Effector memory CD4-positive, alpha-beta T cell (primary cell): Measurements from ENCODE around the gene CCNF.
A peak's percentile ranks its signal among the peaks of the same experiment; 100 is the strongest.
"Not testable (repeated sequence)": the region's sequence is repeated elsewhere in the genome, so short reads cannot be mapped to it uniquely, and the experiment has no call there.

Experiments used
- DNase-seq, 3 donors: peaks; one replicate each; pipeline ENCODE4 v3.0.0-alpha.2; 2020
- H3K27ac ChIP-seq: 2 replicates; pipeline ENCODE4 v1.7.0; 2013; ENCODE audit warnings: mild to moderate bottlenecking, low read length, moderate library complexity; ENCODE audit not compliant: insufficient read depth, poor library complexity, severe bottlenecking
- H3K27me3 ChIP-seq: replicated peaks from 2 replicates; pipeline ENCODE4 v1.7.0; 2013; ENCODE audit warnings: mild to moderate bottlenecking, low read length; ENCODE audit not compliant: insufficient read depth, control insufficient read depth, poor library complexity, severe bottlenecking
- H3K36me3 ChIP-seq: 2 replicates; pipeline ENCODE4 v1.7.0; 2013; ENCODE audit warnings: mild to moderate bottlenecking, low read length, moderate library complexity; ENCODE audit not compliant: control insufficient read depth, insufficient read depth
- H3K4me1 ChIP-seq: 2 replicates; pipeline ENCODE4 v1.7.0; 2013; ENCODE audit warnings: low read length, mild to moderate bottlenecking; ENCODE audit not compliant: control insufficient read depth, insufficient read depth, poor library complexity, severe bottlenecking
- H3K4me3 ChIP-seq: 2 replicates; pipeline ENCODE4 v1.7.0; 2013; ENCODE audit warnings: low read length, low read depth, mild to moderate bottlenecking; ENCODE audit not compliant: insufficient read depth, poor library complexity, severe bottlenecking
- H3K9me3 ChIP-seq: 2 replicates; pipeline ENCODE4 v1.7.0; 2013; ENCODE audit warnings: mild to moderate bottlenecking, low read length, moderate library complexity; ENCODE audit not compliant: control insufficient read depth

The CCNF gene

DNA sequence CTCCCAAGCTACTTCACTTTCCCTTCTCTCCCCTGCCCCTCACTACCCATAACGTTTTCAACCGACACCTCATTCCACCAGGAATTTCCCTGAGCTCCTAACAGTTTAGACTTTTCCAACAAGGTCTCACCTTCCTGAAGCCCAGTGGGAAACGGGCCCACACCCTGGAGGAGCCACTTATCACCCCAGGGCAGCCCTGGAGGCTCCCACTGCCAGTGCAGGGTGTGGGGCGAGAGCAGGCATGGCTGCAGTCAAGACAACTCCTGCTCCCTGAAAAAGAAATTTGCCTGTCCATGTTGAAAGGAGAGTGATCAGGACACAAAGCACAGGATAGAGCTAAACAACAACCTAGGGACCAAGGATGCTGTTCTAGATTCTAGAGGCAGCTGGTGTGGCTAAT lies 1.7 kb upstream of the CCNF start:
- Histone ChIP-seq H3K27me3 (no peaks in the 10 kb centered on the region), H3K9me3 (no peaks in the 10 kb centered on the region), H3K36me3 (no peaks in the 10 kb centered on the region), H3K4me3 (no peak overlapping the region), H3K4me1 (peaks cover 9% of the 10 kb centered on the region), H3K27ac (no peak overlapping the region)
- DNase-seq: no peak

- Histone ChIP-seq H3K9me3 (no peaks in the 10 kb centered on the region), H3K4me1 (peaks cover 9% of the 10 kb centered on the region), H3K27ac (peak overlapping the region; percentile 42), H3K36me3 (no peaks in the 10 kb centered on the region), H3K27me3 (no peaks in the 10 kb centered on the region), H3K4me3 (peak overlapping the region; percentile 85)
- DNase-seq: no peak
Observed at GRCh38 chr16:2428051-2428783, 1.0 kb upstream of the CCNF start.

GRCh38 chr16:2428784-2429033 lies 538 bp upstream of the CCNF start:
- Histone ChIP-seq H3K27me3 (no peaks in the 10 kb centered on the region), H3K36me3 (no peaks in the 10 kb centered on the region), H3K27ac (peak overlapping the region; percentile 42)

DNA sequence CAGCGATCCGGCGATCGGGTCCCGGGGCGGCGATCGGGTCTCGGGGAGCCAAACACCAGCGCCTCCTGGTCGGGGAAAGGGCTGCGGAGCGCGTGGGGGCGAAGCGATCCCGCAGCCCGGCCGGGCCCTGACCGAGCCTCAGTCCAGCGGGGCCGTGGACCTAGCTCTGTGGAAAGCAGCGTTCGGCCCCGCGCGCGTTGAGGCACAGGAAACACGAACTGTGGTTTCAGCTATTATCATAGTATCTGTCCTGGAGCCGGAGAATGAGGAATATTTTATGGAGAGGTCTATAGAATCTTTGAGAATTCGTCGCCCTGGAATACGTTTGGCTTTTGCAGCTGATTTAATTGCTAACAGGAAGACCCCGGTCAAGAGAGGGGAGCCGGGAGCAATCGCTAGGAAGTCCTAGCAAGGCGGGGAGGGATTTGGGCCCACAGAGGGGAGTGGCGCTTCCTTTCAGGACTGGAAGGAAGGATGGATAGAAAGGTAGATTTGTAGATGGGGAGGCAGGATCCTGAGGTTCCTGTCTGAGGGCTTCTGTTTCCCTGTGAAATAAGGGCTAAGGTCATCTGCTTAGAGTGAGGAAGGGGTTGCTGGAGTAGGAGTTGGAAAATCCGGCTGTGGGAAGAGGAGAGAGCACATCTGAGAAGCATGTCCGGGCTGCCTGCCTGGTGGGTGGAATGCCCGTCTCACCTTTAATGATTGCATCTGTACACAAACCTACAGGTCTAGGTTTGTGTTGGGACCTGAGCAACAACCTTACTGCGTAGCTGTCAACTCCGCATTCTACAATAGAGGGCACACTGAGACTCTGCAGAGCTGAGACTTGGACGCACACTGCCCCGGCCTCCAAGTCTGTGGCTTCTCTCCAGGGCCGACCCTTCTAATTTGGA lies 770 bp downstream of the CCNF start:
- peaks cover 9% of the 10 kb centered on the region for H3K4me1 ChIP-seq
- no peaks in the 10 kb centered on the region for H3K36me3 ChIP-seq
- peak overlapping the region; percentile 53 for H3K27ac ChIP-seq
- peak overlapping the region; percentile 89 for H3K4me3 ChIP-seq
- DNase-seq: no peak
- no peaks in the 10 kb centered on the region for H3K27me3 ChIP-seq
- H3K9me3 ChIP-seq: no peaks in the 10 kb centered on the region

More at GRCh38 chr16:2428784-2429033, 538 bp upstream of the CCNF start:
- peak overlapping the region; percentile 85 for H3K4me3 ChIP-seq
- peaks cover 9% of the 10 kb centered on the region for H3K4me1 ChIP-seq
- H3K9me3 ChIP-seq: no peaks in the 10 kb centered on the region
- DNase-seq: no peak

DNA sequence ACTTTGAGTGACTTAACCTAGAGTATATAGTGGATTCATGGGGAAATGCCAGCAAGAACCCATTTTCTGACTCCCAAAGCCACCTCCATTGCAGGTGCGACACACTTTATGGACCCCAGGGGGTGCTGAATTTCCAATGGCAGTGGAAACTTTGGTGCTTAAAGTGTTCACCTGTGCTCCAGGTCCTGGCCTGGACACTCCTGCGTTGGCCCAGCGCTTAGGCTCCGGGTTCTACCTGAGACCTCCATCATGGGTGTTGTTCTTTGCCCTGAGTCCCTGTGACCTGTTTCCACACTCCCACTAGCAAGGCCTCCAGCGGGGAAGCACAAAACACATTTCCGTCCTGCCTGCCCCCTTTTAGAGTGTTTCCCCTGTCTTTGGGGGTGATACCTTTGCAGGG lies 3.0 kb downstream of the CCNF start:
- peaks cover 4% of the 10 kb centered on the region for H3K36me3 ChIP-seq
- DNase-seq: no peak
- no peak overlapping the region for H3K4me3 ChIP-seq
- no peak overlapping the region for H3K27ac ChIP-seq
- H3K9me3 ChIP-seq: no peaks in the 10 kb centered on the region
- H3K27me3 ChIP-seq: no peaks in the 10 kb centered on the region
- peaks cover 9% of the 10 kb centered on the region for H3K4me1 ChIP-seq

GRCh38 chr16:2432801-2433505 lies 3.7 kb downstream of the CCNF start:
- peaks cover 4% of the 10 kb centered on the region for H3K36me3 ChIP-seq
- no peaks in the 10 kb centered on the region for H3K9me3 ChIP-seq
- H3K27ac ChIP-seq: no peak overlapping the region
- DNase-seq: no peak
- peaks cover 9% of the 10 kb centered on the region for H3K4me1 ChIP-seq
- H3K27me3 ChIP-seq: no peaks in the 10 kb centered on the region
- no peak overlapping the region for H3K4me3 ChIP-seq

DNA sequence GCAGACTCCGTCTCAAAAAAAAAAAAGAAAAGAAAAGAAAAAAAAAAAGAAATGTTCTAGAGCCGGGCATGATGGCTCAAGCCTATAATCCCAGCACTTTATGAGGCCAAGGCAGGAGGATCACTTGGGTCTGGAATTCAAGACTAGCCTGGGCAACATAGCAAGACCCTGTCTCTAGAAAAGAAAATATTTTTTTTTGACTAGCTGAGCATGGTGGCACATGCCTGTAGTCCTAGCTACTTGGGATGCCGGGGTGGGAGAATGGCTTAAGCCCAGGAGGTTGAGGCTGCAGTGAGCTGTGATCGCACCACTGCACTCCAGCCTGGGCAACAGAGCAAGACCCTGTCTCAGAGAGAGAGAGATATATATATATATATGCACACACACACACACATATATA lies 6.0 kb downstream of the CCNF start:
- not testable (repeated sequence) for H3K36me3 ChIP-seq

GRCh38 chr16:2436110-2436509 lies 6.9 kb downstream of the CCNF start:
- no peaks in the 10 kb centered on the region for H3K4me1 ChIP-seq
- H3K27ac ChIP-seq: no peak overlapping the region
- H3K27me3 ChIP-seq: no peaks in the 10 kb centered on the region
- peaks cover 4% of the 10 kb centered on the region for H3K36me3 ChIP-seq
- H3K4me3 ChIP-seq: no peak overlapping the region
- no peak for DNase-seq
- H3K9me3 ChIP-seq: no peaks in the 10 kb centered on the region

More for the DNA sequence above, 6.0 kb downstream of the CCNF start:
- H3K9me3 ChIP-seq, H3K4me1 ChIP-seq, H3K27ac ChIP-seq, H3K27me3 ChIP-seq, DNase-seq, H3K4me3 ChIP-seq: not testable (repeated sequence)

- no peaks in the 10 kb centered on the region for H3K27me3 ChIP-seq
- H3K9me3 ChIP-seq: no peaks in the 10 kb centered on the region
- DNase-seq: no peak
- no peak overlapping the region for H3K27ac ChIP-seq
- H3K36me3 ChIP-seq: peaks cover 4% of the 10 kb centered on the region
- H3K4me3 ChIP-seq: no peak overlapping the region
- H3K4me1 ChIP-seq: no peaks in the 10 kb centered on the region
Observed at GRCh38 chr16:2437032-2437790, 8.0 kb downstream of the CCNF start.
